Left colon (tissue), 2 donors: Measurements from ENCODE around the gene NCS1. TPM values are rescaled to one million over a fixed set of nuclear protein-coding genes. Genes with fewer than 3 reads are reported as not detected.

Experiments
- ATAC-seq: fragments of 200-7000 bp; cut with Tn5 transposase; one replicate; pipeline ENCODE4 v1.9.1; 2020; ENCODE audit warnings: mild to moderate bottlenecking, moderate library complexity
- DNase-seq, 2 donors: peaks; one replicate each; pipeline ENCODE4 v3.0.0-alpha.2; 2020
- intact Hi-C, 2 donors: fragments of 100-400 bp; cut with DNase I in 1 of 2; cut with micrococcal nuclease in 1 of 2; formaldehyde crosslinking; loops; one replicate each; pipeline versions ENCODE4 v1.11.2 to v1.14.0; 2022; cut with DNase I, micrococcal nuclease
- total RNA-seq, 2 donors: library from RNA; stranded (reverse); fragmentation: NEBNext Ultra II Directional; extraction: Animal tissue kit (Norgen Biotek cat#: 25700); gene quantifications; one replicate each; pipeline ENCODE4 v1.2.1, GENCODE V29; 2021
- donor health status: DM: no; HTN: no; CAD: no.
- donor health status: DM: yes; HTN: yes; CAD: no.

Gene NCS1
- total RNA-seq, 2 donors from 2014 or later = 2.1 to 23.7 TPM

GRCh38 chr9:130189840-130190239 lies 17.6 kb downstream of the NCS1 start:
- intact Hi-C loops = no loop called here
- DNase-seq (no peak), ATAC-seq (no peak)

DNA sequence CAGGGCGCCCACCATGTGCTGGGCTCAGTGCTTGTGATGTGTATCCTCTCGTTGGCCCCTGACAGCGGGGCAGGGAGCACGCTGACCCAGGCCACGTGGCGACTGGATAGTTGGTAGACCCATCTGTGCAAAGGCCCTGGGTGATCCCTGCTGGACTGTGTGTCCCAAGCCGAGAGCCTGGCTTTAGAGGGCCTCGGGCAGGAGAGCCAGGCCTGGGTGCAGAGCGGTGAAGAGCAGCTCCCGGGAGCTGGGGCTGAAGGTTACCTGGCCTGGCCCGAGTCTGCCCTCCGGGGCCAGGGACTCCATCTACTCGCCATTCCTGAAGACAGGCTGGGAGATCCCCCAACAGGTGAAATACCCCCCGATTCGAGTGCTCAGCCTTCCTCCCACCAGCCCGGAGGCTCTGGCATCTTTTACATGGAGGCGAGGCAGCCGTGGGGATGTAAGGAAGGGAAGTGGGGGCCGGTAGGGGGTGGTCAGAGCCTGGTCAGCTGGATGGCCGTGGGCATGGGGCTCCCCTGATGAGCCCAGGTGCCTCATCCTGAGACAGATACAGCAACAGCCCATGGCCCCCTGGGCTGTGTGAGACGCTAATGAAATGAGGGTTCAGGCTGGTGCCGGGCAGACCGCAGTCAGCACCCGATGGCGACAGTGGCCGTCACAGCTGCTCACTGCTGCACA lies 19.0 kb downstream of the NCS1 start:
- ATAC-seq = no peak
- DNase-seq = no peak
- intact Hi-C loops = no loop called here

GRCh38 chr9:130191749-130192120 lies 19.5 kb downstream of the NCS1 start:
- DNase-seq (no peak), ATAC-seq (no peak)
- intact Hi-C loops = no loop called here

- DNase-seq (no peak), ATAC-seq (no peak)
- intact Hi-C loops = no loop called here
These were observed 20.3 kb downstream of the NCS1 start for GRCh38 chr9:130192382-130192999.

GRCh38 chr9:130193103-130193502 lies 20.9 kb downstream of the NCS1 start:
- no peak for ATAC-seq
- DNase-seq = no peak
- intact Hi-C loops = no loop called here

DNA sequence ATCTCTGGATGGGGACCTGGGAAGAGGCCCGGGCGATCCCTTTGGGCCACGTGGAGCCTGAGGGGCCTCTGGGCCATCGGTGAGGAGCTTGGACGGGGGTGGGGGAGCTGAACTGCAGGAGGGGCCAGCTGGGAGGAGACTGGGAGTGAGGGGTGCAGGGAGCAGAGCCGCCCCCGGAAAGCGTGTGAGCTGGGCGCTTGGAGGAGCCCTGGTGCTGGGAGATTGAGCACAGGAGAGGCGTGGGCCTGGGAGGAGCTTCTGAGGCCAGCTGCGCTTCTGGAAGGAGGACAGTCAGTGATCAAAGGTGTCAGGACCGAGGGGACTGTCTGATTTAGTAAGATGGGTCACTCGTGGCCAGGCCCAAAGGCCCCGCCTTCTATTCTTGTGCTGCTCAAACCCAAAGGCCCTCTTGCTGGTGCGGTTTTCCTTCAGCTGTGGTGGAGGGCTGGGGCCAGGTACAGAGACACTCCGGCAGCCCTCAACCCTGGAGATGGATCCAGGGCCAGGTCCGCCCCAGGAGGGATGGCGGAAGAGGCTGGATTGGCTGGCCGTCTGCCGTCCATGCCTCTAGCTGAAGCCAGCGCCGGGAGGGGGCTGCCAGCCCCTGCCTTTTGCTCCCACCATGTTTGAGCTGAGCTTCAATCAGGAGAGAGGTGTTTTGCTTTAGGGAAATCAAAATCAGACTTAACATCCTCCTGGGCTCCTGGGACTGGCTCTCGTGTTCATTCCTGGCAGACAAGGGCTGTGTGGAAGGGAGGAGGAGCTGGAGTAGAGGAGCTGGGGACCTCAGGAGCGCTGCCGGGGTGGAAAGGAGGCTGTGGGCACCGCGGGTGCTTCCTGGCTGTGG lies 21.6 kb downstream of the NCS1 start:
- intact Hi-C loops = no loop called here
- DNase-seq = no peak
- ATAC-seq = no peak

GRCh38 chr9:130194378-130194932 lies 22.3 kb downstream of the NCS1 start:
- ATAC-seq = no peak
- intact Hi-C loops = no loop called here

GRCh38 chr9:130195638-130196037 lies 23.4 kb downstream of the NCS1 start:
- DNase-seq (no peak), ATAC-seq (no peak)
- intact Hi-C loops = no loop called here

More at GRCh38 chr9:130194378-130194932, 22.3 kb downstream of the NCS1 start:
- no peak for DNase-seq

DNA sequence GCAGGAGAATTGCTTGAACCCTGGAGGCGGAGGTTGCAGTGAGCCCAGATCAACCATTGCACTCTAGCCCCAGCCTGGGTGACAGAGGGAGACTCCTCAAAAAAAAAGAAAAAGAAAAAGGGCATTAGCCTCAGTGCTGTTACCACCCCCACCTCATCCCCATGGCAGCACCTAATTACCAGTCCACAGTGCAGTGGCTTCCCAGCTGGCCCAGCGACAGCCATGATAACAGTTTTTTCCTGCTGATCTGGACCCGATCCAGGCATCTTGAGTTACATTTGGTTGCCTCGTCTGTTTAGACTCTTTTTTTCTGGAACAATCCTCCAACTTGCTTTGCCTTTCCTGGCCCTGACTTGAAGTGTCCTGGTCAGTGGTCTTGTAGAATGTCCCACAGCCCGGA lies 24.4 kb downstream of the NCS1 start:
- DNase-seq (no peak), ATAC-seq (no peak)
- intact Hi-C loops = no loop called here

DNA sequence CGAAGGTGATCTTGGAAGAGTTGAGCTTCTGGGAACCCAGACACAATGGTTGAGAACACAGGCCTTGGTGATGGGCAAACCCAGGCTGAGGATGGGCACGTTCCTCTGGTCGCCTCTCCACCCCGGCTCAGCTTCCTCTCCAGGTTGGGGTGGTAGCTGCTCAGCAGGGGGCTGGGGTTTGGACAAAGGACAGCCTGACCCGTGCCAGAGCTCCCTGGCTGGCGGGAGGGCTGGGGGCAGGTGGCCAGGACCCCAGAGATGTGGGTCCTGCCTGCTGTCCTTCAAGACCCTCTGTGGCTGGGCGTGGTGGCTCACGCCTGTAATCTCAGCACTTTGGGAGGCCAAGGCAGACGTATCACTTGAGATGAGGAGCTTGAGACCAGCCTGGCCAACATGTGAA lies 25.2 kb downstream of the NCS1 start:
- ATAC-seq (no peak), DNase-seq (no peak)
- intact Hi-C loops = no loop called here

GRCh38 chr9:130197888-130198287 lies 25.7 kb downstream of the NCS1 start:
- DNase-seq (no peak), ATAC-seq (no peak)
- intact Hi-C loops = no loop called here

GRCh38 chr9:130198501-130199179 lies 26.4 kb downstream of the NCS1 start:
- ATAC-seq (no peak), DNase-seq (no peak)
- intact Hi-C loops = no loop called here

- intact Hi-C loops = no loop called here
- ATAC-seq (no peak), DNase-seq (no peak)
These were observed 27.4 kb downstream of the NCS1 start for GRCh38 chr9:130199605-130200004.

GRCh38 chr9:130200038-130200849 lies 28.0 kb downstream of the NCS1 start:
- ATAC-seq (no peak), DNase-seq (no peak)
- intact Hi-C loops = no loop called here

DNA sequence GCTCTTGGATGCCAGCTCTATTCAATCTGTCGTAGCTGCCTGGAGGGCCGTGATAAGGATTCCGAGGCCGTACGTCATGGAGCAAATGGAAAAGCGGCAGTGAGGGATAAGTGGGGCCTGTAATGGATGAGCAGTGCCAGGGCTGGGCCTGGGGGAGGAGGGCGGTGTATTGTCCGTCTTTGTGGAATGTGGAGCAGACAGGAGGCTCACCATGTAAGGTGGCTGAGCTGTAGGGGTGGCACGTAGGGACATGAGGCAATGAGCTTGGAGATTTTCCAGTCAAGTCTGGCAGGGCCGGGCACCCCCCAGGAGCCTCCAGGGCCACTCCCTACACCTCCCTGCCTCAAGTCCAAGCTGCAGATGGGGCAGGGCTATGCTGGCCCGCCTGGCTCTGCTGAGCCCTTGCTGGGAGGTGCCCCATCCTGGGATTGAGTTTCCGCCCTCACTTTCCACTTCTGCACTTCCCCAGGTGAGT lies 29.2 kb downstream of the NCS1 start:
- no peak for DNase-seq
- intact Hi-C loops = no loop called here
- ATAC-seq = peak; percentile 70

DNA sequence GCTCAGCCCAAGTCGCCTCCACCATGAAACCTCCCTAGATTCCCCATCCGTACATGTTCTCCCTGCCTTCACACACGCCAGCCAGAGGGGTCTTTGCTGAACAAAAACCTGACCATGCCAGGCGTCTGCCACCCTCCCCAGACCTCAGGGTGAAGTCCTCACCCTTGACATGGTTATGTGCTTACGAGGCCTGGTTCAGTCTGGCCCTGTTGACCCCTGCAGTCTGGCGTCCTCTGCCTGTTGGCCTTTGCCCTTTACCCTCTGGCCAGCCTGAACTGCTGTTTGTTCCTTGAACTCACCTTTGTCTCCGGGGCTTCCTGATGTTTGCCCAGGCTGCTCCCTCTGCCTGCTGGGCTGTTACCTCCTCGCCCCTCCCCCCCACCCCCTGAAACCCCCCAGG lies 29.8 kb downstream of the NCS1 start:
- ATAC-seq (peak; percentile 32), DNase-seq (no peak)
- intact Hi-C loops = no loop called here

- DNase-seq = no peak
- ATAC-seq = no peak
- intact Hi-C loops = no loop called here
These were observed 32.1 kb downstream of the NCS1 start for GRCh38 chr9:130204341-130204740.

GRCh38 chr9:130204959-130205358 lies 32.8 kb downstream of the NCS1 start:
- intact Hi-C loops = no loop called here
- ATAC-seq (no peak), DNase-seq (no peak)
